NCI-H748 (cell line): Measurements from ENCODE around the gene NDUFB3.

Experiments
- DNase-seq: peaks from one replicate; lab custom pipeline; 2025; ENCODE audit not compliant: unreplicated experiment; lab: John Stamatoyannopoulos, UW

Gene NDUFB3

GRCh38 chr2:201127570-201127969 lies 55.8 kb downstream of the NDUFB3 start:
- DNase-seq = no peak

- no peak for DNase-seq
These were observed 56.2 kb downstream of the NDUFB3 start for GRCh38 chr2:201128033-201128432.

GRCh38 chr2:201128933-201129505 lies 57.2 kb downstream of the NDUFB3 start:
- DNase-seq = no peak

- no peak for DNase-seq
These were observed 58.9 kb downstream of the NDUFB3 start for GRCh38 chr2:201130524-201131186.

- DNase-seq = no peak
These were observed 60.7 kb downstream of the NDUFB3 start for GRCh38 chr2:201132518-201132917.
